HG03378 (cell line): Measurements from ENCODE around the gene PDE3B.
"Not testable (repeated sequence)": the region's sequence is repeated elsewhere in the genome, so short reads cannot be mapped to it uniquely, and the experiment has no call there.

Source experiments
- ATAC-seq: cut with Tn5 transposase; IDR thresholded peaks from one replicate; pipeline ENCODE4 v1.9.1; 2021; ENCODE audit warnings: mild to moderate bottlenecking, moderate library complexity; ENCODE audit not compliant: unreplicated experiment

Gene PDE3B

DNA sequence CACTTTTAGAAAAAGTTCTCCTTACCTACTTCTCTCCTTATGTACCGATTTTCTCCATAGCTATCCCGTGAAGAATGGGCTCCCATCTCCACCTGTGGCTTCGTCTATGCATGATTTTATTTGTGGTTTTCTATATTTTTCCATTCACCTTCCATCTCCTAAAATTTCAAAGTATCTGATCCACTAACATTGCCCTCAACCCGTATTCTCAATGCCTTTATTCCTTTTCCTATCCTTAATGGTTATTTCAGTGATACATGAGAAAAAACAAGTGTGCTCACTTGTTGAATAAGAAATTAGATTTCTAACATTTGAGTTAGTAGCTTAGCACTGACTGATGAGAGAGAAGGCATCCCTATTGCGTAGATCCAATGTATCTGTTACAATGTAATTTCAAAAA, 231.6 kb downstream of the PDE3B start:
- ATAC-seq: no peak

DNA sequence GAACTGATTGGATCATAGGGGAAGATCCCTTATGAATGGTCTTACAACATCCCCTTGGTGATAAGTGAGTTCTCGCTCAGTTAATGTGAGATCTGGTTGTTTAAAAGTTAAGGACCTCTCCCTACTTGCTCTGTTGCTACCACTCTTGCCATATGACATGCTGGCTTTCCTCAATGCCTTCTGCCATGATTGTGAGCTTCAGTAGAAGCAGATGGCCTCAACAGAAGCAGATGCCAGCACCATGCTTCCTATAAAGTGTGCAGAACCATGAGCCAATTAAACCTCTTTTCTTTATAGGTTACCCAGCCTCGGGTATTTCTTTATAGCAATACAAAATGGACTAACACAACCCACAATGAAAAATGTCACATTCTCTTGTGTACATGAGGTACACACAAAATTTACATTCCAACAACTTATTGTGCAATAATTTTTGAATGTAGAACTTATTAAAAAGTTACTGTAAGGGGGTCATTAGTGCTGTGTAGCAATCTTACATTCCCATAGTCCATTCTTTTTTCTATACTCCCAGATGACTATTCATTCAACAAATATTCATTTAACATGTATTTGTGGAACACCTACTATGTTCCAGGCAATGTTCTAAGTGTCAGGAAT, 238.1 kb downstream of the PDE3B start:
- ATAC-seq: no peak

DNA sequence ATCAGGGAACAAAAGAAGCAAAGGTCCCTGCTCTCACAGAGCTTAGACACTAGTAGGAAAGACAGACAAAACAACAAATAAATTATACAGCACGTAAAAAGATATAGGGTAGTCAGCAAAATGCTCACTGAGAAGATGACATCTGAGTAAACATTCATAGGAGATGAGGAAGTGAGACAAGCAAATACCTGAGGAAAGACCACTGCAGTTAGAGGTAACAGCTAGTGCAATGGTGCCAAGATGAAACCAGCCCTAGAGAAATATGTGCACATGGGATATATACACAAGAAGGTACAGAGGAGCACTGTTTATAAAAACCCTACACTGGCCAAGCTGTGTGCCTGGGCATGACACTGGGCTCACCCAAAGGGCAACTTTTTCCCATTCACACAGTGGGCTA, 238.6 kb downstream of the PDE3B start:
- no peak for ATAC-seq

DNA sequence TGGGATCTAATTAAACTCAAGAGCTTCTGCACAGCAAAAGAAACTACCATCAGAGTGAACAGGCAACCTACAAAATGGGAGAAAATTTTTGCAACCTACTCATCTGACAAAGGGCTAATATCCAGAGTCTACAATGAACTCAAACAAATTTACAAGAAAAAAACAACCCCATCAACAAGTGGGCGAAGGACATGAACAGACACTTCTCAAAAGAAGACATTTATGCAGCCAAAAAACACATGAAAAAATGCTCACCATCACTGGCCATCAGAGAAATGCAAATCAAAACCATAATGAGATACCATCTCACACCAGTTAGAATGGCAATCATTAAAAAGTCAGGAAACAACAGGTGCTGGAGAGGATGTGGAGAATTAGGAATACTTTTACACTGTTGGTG, 240.1 kb downstream of the PDE3B start:
- ATAC-seq: not testable (repeated sequence)

DNA sequence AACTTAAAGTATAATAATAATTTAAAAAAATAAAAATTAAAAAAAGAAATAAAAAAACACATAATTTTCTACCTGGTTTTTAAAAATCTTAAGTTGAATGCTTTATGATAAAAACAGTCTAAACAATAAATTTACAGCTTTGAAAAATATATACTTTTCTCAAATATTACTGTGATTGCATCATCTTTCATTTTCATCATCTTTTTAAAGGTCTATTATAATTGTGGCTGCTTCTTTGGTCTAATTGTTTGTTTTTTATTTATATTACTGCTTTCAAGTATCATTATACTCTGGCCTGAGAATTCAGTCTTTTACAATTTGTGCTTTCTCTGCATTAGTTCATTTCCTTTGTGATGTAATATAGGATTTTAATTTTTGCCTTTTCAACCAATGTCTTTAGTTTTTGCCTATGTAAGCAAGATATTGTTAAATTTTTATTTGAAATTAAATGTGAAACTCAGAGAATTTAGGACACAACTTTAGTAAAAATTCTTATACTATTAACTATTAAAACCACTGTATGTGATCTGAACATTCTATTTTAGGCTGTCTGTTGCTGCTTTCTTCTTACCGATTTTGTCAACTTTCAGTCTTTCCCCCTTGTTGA, 241.2 kb downstream of the PDE3B start:
- ATAC-seq: no peak

DNA sequence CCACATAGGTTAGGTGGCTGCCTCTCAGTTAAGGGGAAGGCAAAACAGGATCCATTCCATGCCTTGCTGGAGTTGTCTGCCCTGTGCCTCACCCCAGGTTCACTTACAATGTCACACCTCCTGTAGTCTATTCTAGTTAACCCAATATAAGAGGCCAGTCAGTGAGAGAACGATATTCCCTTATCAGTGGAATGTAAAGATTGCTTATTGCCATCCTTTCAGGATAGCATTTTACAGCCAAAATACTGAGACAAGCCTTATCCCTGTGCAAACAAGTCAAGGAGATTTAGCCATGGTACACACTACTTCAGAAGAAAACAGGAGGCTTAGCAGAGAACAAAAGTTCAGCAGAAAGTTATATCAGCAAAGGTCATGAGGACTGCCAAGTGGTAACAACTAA, 242.9 kb downstream of the PDE3B start:
- ATAC-seq: no peak

DNA sequence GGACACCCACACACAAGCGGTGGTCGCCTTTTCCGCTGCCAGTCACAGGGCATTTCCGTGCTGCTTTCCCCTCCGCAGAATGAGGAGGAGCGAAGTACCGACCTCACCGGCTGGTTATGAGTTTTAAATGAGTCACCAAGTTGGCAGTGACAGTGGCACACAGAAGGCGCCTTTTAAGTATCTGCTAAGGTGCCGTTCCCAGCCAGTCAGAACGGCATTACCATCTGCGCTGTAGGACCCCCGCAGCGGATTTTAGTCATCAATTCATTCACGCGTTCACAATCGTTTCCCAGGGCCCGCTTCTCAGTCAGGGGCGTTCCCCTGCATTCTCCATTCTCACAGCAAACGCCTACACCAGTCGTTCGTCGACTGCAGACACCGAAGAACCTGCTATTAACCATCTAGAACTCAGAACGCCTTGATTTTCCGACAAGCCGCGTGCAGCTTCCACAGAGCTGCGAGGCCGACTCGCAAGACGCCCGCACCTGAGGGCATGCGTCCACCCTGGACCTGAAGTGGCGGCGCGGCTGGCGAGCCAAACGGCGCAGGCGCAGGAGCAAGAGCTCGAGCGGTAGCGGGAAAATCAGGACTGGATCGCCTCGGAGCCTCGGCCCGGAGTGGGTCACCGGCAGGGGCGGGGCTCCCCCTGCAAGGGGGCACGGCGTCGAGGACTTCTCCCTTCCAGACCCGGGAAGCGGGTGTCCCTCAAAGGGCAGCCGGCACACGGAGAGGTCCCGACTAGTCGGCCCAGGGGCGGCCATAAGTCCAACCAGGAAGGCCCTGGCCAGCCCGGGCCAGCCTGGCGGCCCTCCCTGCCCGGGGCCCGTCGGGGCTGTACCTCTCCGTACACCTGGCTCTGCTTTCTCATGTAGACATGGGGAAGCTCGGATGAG, 247.8 kb downstream of the PDE3B start:
- ATAC-seq: peak; percentile 52

DNA sequence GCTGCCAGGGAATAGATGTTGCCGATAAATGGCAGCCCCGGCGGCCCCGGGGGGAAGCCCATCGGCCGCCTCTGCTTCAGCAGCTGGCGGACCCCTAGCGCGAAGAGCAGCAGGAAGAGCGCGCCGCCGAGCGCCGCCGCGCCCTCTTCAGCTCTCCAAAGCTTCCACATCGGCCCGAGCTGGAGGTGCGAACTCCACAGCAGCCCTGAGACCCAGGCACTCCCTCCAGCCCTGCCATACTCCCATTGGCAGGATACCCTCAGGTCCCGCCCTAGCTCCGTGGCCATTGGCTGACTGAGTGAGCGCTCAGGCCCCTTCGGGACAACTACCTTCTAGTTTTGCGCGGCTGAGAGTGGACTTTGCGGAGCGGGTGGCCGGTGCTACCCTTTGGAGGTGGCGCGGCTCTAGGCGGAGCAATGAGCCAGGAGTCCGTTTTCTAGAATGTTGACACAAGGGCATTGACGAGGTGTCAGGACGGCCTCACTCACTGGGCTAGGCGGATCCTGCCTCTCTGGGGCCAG, 248.5 kb downstream of the PDE3B start, which contains the start of gene CYP2R1:
Gene CYP2R1, minus strand, starts transcription at position 196 of the 521 bp plus-strand sequence. Its CDS starts 26 bp downstream, at position 170.
- ATAC-seq: peak; percentile 92

DNA sequence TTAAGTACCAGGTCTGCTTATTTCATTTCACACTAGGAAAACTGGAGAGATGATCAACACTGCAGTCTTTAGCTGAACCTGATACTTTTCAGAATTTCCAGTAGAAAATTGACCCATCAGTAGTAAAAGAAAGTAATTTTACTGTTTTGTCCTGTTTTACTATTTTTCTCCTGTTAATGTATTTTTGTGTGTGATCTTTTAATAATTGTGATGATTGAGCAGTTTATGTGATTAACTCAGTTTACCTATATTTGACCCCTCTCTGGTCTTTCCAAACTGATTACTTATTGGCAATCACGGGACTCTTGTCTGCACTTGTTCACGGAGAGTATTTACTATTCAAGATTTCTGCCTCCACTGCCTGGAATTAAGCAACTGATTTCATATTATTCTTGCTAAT, 249.0 kb downstream of the PDE3B start:
- ATAC-seq: no peak

DNA sequence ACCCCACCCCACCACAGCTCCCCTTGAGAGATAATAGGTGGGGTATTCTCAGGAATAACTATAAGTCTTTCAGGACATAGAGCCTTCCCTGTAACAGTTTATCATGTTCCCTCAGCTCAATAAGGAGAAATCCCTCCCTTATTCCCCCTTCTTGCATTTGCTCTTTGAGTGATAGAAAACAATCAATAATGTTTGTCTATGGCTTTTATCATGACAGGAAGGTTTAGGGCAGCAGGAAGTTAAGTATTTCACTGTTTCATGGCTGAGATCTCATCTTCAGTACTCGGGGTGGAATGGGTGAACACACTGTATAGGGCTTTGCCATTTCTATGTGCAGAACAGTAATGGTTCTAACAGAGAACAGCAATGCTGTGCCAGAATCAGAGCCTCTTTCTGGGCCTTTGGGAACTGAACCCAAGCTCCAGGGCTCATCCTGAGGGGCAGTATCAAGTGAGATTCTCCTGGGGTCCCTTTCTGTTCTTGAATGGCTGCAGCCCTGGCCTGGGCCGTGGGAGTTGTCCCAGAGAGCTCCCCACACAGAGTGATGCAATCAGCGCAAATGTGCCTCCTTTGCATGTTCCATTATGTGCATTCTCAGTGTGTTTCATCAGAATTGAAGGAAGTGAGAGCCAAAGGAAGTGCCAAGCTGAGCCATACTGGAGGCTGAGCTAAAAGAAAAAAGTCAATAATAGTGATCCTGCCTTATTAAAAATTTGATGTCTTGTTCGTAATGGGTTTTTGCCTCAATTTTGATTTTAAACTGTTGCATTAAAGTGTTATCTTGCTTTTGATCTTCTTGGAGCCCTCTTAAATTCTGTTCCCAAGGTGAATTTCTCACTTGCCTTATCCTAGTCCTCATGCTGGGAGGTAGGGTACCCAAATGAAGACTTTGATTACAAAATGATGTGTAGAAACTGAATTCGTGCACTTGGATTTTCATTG, 251.3 kb downstream of the PDE3B start:
- no peak for ATAC-seq

DNA sequence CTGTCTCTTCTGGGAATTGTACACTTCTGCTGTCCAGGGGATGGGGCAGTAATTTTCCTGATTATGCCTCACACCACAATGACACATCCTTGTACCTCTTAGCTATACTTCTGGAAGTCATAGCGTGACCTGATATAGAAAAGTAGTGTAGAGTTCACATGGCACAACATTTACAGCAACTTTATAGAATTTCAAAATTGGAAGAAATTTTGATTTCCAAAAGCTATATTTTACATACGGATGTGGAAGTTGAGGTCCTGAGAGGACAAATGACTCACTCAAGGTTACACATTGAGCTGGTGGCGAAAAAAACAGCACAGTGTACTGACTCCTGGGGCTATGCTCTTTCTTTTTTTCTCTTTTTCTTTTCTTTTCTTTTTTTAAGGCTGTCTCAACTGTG, 254.8 kb downstream of the PDE3B start:
- ATAC-seq: no peak

DNA sequence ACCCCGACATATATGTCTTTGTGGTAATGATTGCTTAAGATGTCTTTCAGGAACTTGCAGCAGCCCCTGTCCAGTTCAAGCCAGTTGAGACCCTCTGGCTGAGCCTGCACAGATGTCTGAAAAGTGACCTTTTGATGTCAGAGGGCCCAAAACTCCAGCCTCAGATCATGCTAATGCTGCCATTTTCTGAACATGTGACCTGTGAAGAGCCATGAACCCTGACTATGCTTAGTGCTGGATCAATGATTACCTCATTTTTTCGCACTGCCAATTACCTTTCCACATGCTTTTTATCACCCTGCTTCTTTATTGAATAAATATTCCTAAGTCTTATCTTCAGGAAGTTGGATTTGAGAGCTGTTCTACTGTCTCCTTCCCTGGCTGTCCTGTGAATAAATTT, 255.3 kb downstream of the PDE3B start:
- no peak for ATAC-seq

DNA sequence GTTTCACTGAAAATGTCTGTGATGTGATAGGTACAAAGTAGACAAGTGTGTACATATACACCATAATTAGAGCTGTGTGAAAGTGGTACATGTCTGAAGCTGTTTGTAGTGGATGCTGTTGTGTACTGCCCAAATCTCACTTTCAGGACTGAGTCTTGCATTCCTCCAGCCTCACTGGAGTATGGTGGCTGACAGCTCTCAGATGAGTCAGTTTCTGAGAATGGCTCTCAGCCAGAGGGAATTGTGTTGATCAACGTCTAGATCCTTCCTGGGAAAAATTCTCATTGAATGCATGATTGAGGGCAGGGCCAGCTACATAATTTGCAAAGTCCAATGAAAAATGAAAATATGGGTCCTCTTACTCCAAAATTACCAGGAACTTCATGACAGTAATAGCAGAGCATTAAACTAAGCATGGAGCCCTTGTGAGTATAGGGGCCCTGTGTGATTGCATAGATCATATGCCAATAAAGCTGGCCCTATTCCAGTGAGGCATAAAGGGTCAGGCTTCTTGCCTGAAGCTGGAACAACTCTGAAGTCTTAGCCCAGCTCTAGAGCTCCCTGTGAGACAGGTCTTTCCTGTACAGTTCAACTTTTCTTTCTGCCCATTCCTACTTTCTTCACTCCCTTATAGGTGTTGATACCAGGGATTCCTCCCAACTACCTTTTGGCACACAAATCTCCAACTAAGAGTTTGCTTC, 259.2 kb downstream of the PDE3B start:
- ATAC-seq: no peak

DNA sequence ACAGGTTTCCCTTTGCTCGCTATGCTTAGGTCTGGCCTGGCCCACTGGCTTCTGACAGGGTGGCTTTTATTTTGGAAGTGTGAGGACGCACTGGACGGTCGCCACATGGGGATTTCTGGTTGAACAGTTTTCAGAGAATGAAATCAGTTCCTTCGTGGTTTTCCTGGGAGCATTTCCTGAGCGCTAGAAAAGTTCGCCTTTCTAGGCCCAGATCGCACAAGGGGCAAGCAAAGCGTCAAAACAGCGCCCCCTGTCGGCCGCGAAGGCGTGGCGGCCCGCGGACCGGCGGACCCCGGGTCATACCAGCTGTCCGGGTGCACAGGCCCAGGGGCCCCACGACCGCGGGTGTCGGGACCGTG, 261.1 kb downstream of the PDE3B start:
- no peak for ATAC-seq

DNA sequence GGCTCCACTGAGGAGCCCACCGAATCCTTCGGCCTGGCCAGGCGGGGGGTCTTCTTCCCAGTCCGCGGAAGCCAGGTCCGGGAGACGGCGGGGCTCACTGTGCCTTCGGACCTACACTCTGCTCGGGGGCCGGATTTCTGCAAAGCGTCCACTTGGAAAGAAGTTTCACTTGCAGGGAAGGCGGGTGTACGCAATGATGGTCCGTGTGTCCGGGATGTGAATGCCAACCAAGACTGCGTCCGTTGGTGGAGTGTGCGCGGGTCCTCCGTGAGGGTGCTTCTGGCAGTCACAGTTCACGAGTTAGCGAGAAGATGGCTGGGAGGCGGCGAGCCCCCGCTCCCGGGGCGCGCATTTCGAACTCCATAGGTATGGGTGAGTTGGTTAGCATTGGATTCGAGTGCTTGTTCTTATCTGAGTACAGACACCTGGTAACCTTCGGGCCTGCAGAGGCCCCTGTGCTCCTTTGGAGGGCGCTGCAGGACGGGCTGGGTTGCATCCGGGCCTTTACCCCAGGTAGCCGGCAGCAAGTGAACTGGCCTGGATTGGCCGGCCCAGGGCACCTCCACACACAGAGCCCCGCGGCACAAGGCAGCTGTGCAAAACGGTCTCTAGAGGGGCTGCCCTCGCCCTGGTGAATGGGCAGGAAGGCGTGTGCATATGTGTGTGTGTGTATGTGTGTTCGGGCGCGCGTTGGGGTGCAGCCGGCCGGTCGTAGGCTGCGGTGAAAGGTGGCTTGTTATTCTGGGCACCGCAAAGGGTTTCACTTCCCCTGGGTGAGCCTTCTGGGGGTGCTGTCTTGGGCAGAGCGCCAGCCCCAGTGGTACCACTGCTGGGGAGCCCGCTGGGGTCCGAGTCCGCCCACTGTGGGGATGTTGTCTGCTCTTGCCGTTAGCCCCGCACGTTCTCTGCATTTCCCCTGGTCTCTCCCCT, 261.8 kb downstream of the PDE3B start:
- ATAC-seq: peak; percentile 67

DNA sequence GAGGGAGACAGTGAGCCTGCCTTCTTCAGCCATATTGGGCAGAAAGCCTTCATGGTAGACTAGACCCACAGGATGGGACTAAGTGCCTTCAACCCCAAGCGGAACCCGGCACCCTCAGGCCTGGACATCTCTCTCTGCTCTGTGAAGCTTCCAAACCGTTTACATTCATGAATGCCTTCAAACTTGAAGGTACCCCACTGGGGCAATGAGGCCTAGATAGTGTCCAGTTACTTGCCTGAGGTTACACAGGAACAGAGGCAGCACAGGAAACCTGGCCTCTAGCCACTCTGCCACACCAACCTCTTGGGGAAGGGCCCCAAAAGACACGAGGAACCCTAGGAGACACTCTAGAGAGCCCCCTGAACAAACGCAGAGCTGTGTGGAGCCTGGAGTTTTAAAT, 263.0 kb downstream of the PDE3B start:
- ATAC-seq: no peak

DNA sequence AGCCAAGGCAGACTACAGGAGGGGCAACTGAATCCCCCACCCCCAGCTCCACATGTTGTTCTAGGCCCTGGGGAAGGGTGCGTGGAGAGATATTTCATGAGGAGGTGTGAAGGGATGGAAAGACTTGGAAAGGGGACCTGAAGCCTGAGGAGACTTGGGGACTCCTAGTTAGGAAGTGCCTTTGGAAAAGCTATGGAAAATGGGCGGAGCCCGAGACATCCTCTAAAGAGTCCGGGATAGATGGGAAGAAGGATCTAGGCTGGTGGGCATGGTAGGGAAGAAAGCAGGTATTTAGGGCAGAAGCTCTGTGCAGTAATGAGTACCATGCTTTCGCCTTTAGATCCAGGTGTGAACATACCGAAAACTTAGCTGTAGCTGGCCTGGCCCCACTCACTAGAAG, 263.4 kb downstream of the PDE3B start:
- no peak for ATAC-seq

DNA sequence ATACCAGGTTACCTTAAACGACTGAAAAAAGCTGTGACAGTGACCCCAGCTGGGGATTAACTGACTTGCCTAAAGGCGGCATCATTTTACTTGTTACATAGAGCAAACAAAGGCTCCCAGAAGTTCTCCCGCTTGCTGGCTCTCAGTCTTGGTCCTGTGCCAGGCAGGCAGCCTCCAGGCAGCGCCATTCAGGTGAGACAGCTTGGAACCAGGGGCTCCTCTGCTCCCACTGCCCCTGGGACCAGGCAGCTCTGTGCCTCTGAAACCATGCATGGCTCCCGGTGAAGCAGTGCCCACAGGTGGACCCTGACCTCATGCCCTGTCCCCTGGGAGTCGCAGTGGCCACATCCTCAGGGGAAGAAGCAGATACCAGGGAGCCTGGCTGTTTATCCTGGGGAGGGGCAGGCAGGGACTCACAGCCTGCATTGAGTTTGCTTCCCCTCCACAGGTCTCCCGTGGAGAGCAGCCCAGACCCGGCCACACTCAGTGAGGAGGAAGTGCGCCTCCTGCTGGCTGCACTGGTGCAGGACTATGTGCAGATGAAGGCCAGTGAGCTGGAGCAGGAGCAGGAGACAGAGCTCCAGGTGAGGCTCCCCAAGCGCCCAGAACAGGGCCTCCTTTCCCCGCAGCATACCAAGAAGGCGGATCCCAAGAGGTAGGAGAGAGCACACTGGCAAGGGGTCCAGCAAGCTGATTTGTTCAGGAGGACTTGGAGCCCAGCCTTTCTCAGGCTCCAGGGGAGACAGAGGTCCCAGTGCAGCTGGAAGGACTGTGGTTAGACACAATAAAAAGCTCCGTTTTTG, 264.0 kb downstream of the PDE3B start:
- peak; percentile 48 for ATAC-seq
